ENCODE results near the gene C6.
"Not testable (repeated sequence)": the region's sequence is repeated elsewhere in the genome, so short reads cannot be mapped to it uniquely, and the experiment has no call there.

C6 gene

DNA sequence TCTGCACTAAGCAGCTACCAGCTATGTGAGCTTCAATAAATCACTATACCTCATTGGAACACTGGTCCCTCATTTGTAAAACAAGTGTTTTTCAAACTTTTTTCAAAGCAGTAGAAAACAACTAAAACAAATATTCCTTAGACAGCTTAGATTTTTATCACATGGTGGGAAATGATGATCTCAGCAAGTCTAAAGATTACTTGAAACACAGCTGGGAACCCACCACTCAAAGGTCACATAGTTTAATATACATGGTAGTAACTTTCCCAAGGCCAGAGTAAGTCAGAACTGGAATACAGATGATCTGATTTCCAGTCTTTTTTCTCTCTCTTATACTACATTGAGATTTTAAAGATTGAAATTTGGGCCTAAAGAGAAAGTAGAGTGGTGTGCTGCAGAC, 850 bp upstream of the C6 start:
- H2AFZ ChIP-seq (ENCODE audit: low read depth, low read length): no peak overlapping the region
- H2BK15ac ChIP-seq (ENCODE audit: low read depth, poor library complexity, severe bottlenecking): no peak overlapping the region
- H3K18ac ChIP-seq (ENCODE audit: low read depth in 1 of 2, low read length in 2 of 2): no peak overlapping the region
- no peak overlapping the region for H3K4me3 ChIP-seq (ENCODE audit: insufficient read depth in 1 of 2, low read depth in 1 of 2, low read length in 2 of 2)
- no peak overlapping the region for H2BK5ac ChIP-seq (ENCODE audit: low read depth, low read length, poor library complexity, severe bottlenecking)
- H2BK120ac ChIP-seq (ENCODE audit: low read depth, low read length): no peak overlapping the region
- no peak overlapping the region for H3K4ac ChIP-seq (ENCODE audit: low read depth in 1 of 2, low read length in 2 of 2)
- no peak overlapping the region for H3K4me2 ChIP-seq (ENCODE audit: low read length, poor library complexity, severe bottlenecking)
- H2AK5ac ChIP-seq (ENCODE audit: low read length, severe bottlenecking): no peak overlapping the region
- no peak overlapping the region for H3K9ac ChIP-seq (ENCODE audit: low read length)
- H2BK12ac ChIP-seq (ENCODE audit: low read length in 2 of 2): no peak overlapping the region
- no peaks in the 10 kb centered on the region for H3K27me3 ChIP-seq (ENCODE audit: control insufficient read depth in 1 of 2, insufficient read depth in 1 of 2, low read length in 2 of 2)
- H3K4me1 ChIP-seq (ENCODE audit: control insufficient read depth, insufficient read depth, low read depth, low read length): no peaks in the 10 kb centered on the region
- H3K79me1 ChIP-seq (replicated peaks; ENCODE audit: low read length, poor library complexity, severe bottlenecking): no peaks in the 10 kb centered on the region
- no peaks in the 10 kb centered on the region for H3K36me3 ChIP-seq (ENCODE audit: control insufficient read depth in 1 of 2, insufficient read depth in 2 of 2, low read depth in 1 of 2, low read length in 2 of 2)
- DNase-seq: no peak
- H4K91ac ChIP-seq (ENCODE audit: low read length): no peak overlapping the region
- H4K8ac ChIP-seq (ENCODE audit: low read length): no peak overlapping the region
- no peaks in the 10 kb centered on the region for H3K9me3 ChIP-seq (ENCODE audit: control insufficient read depth, low read length)
- no peak overlapping the region for H3K14ac ChIP-seq (ENCODE audit: low read length in 2 of 2)
- no peak overlapping the region for H3K23ac ChIP-seq (ENCODE audit: low read length in 2 of 2)
- no peak overlapping the region for H3K27ac ChIP-seq (ENCODE audit: low read length, poor library complexity, severe bottlenecking)

DNA sequence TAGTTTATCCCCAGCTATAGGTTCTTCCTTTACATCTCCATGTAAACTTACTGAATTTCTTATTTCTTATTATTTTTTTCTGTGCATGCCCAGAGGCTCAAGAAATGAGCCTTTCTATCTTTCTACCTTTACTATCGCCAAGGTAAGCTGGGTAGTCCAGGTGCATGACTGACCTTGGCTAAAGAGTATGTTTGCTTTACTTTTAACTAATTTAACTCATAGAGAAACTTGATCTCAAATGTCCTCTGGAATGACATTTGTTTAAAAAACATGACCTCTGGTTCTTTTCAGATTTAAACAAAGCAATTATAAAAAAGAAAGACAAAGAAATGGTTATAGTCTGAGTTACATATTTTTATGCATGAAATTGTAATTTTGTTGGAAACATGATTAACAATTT, 397 bp downstream of the C6 start:
- no peaks in the 10 kb centered on the region for H3K79me1 ChIP-seq (replicated peaks; ENCODE audit: low read length, poor library complexity, severe bottlenecking)
- no peak overlapping the region for H3K23ac ChIP-seq (ENCODE audit: low read length in 2 of 2)
- WGBS: no CpG with 5 or more reads among the region's 1 CpG
- H2BK120ac ChIP-seq (ENCODE audit: low read depth, low read length): no peak overlapping the region
- H2BK12ac ChIP-seq (ENCODE audit: low read length in 2 of 2): no peak overlapping the region
- no peak overlapping the region for H3K14ac ChIP-seq (ENCODE audit: low read length in 2 of 2)
- no peak overlapping the region for H4K8ac ChIP-seq (ENCODE audit: low read length)
- H3K9ac ChIP-seq (ENCODE audit: low read length): no peak overlapping the region
- H3K4ac ChIP-seq (ENCODE audit: low read depth in 1 of 2, low read length in 2 of 2): no peak overlapping the region
- no peak overlapping the region for H3K4me3 ChIP-seq (ENCODE audit: insufficient read depth in 1 of 2, low read depth in 1 of 2, low read length in 2 of 2)
- H2AK5ac ChIP-seq (ENCODE audit: low read length, severe bottlenecking): no peak overlapping the region
- H2BK15ac ChIP-seq (ENCODE audit: low read depth, poor library complexity, severe bottlenecking): no peak overlapping the region
- no peak overlapping the region for H3K27ac ChIP-seq (ENCODE audit: low read length, poor library complexity, severe bottlenecking)
- H2AFZ ChIP-seq (ENCODE audit: low read depth, low read length): no peak overlapping the region
- H3K27me3 ChIP-seq (ENCODE audit: control insufficient read depth in 1 of 2, insufficient read depth in 1 of 2, low read length in 2 of 2): no peaks in the 10 kb centered on the region
- no peak overlapping the region for H2BK5ac ChIP-seq (ENCODE audit: low read depth, low read length, poor library complexity, severe bottlenecking)
- H3K18ac ChIP-seq (ENCODE audit: low read depth in 1 of 2, low read length in 2 of 2): no peak overlapping the region
- no peak overlapping the region for H4K91ac ChIP-seq (ENCODE audit: low read length)
- no peak for DNase-seq
- no peaks in the 10 kb centered on the region for H3K4me1 ChIP-seq (ENCODE audit: control insufficient read depth, insufficient read depth, low read depth, low read length)
- H3K9me3 ChIP-seq (ENCODE audit: control insufficient read depth, low read length): no peaks in the 10 kb centered on the region
- H3K4me2 ChIP-seq (ENCODE audit: low read length, poor library complexity, severe bottlenecking): no peak overlapping the region
- H3K36me3 ChIP-seq (ENCODE audit: control insufficient read depth in 1 of 2, insufficient read depth in 2 of 2, low read depth in 1 of 2, low read length in 2 of 2): no peaks in the 10 kb centered on the region

GRCh38 chr5:41211417-41211816, 1.9 kb downstream of the C6 start:
- Histone ChIP-seq H4K8ac (ENCODE audit: low read length) (no peak overlapping the region), H4K91ac (ENCODE audit: low read length) (no peak overlapping the region), H3K4me1 (ENCODE audit: control insufficient read depth, insufficient read depth, low read depth, low read length) (no peaks in the 10 kb centered on the region), H3K4ac (ENCODE audit: low read depth in 1 of 2, low read length in 2 of 2) (no peak overlapping the region), H3K18ac (ENCODE audit: low read depth in 1 of 2, low read length in 2 of 2) (no peak overlapping the region), H3K4me2 (ENCODE audit: low read length, poor library complexity, severe bottlenecking) (no peak overlapping the region), H3K27me3 (ENCODE audit: control insufficient read depth in 1 of 2, insufficient read depth in 1 of 2, low read length in 2 of 2) (no peaks in the 10 kb centered on the region), H2BK15ac (ENCODE audit: low read depth, poor library complexity, severe bottlenecking) (no peak overlapping the region), H3K14ac (ENCODE audit: low read length in 2 of 2) (no peak overlapping the region), H2BK120ac (ENCODE audit: low read depth, low read length) (no peak overlapping the region), H3K4me3 (ENCODE audit: insufficient read depth in 1 of 2, low read depth in 1 of 2, low read length in 2 of 2) (no peak overlapping the region), H3K23ac (ENCODE audit: low read length in 2 of 2) (no peak overlapping the region), H3K79me1 (replicated peaks; ENCODE audit: low read length, poor library complexity, severe bottlenecking) (no peaks in the 10 kb centered on the region), H2AFZ (ENCODE audit: low read depth, low read length) (no peak overlapping the region), H3K27ac (ENCODE audit: low read length, poor library complexity, severe bottlenecking) (no peak overlapping the region), H3K9ac (ENCODE audit: low read length) (no peak overlapping the region), H3K9me3 (ENCODE audit: control insufficient read depth, low read length) (no peaks in the 10 kb centered on the region), H2BK5ac (ENCODE audit: low read depth, low read length, poor library complexity, severe bottlenecking) (no peak overlapping the region), H2AK5ac (ENCODE audit: low read length, severe bottlenecking) (no peak overlapping the region), H2BK12ac (ENCODE audit: low read length in 2 of 2) (no peak overlapping the region), H3K36me3 (ENCODE audit: control insufficient read depth in 1 of 2, insufficient read depth in 2 of 2, low read depth in 1 of 2, low read length in 2 of 2) (no peaks in the 10 kb centered on the region)
- DNase-seq: no peak
- WGBS: 87% methylated on average over 3 of the region's 4 CpGs

- not testable (repeated sequence) for H3K4me2 ChIP-seq (ENCODE audit: low read length, poor library complexity, severe bottlenecking); H2BK15ac ChIP-seq (ENCODE audit: low read depth, poor library complexity, severe bottlenecking); H3K9ac ChIP-seq (ENCODE audit: low read length); H4K91ac ChIP-seq (ENCODE audit: low read length); H3K18ac ChIP-seq (ENCODE audit: low read depth in 1 of 2, low read length in 2 of 2); H3K27me3 ChIP-seq (ENCODE audit: control insufficient read depth in 1 of 2, insufficient read depth in 1 of 2, low read length in 2 of 2); DNase-seq; H4K8ac ChIP-seq (ENCODE audit: low read length); H3K27ac ChIP-seq (ENCODE audit: low read length, poor library complexity, severe bottlenecking); H2BK5ac ChIP-seq (ENCODE audit: low read depth, low read length, poor library complexity, severe bottlenecking); H3K23ac ChIP-seq (ENCODE audit: low read length in 2 of 2); H3K14ac ChIP-seq (ENCODE audit: low read length in 2 of 2); H3K4ac ChIP-seq (ENCODE audit: low read depth in 1 of 2, low read length in 2 of 2); H3K9me3 ChIP-seq (ENCODE audit: control insufficient read depth, low read length); H3K79me1 ChIP-seq (replicated peaks; ENCODE audit: low read length, poor library complexity, severe bottlenecking); H2AFZ ChIP-seq (ENCODE audit: low read depth, low read length); H2BK12ac ChIP-seq (ENCODE audit: low read length in 2 of 2); H3K36me3 ChIP-seq (ENCODE audit: control insufficient read depth in 1 of 2, insufficient read depth in 2 of 2, low read depth in 1 of 2, low read length in 2 of 2); H3K4me3 ChIP-seq (ENCODE audit: insufficient read depth in 1 of 2, low read depth in 1 of 2, low read length in 2 of 2); H2BK120ac ChIP-seq (ENCODE audit: low read depth, low read length); H2AK5ac ChIP-seq (ENCODE audit: low read length, severe bottlenecking); H3K4me1 ChIP-seq (ENCODE audit: control insufficient read depth, insufficient read depth, low read depth, low read length)
- WGBS: 82% methylated on average over 8 of the region's 8 CpGs
Observed at GRCh38 chr5:41205475-41205874, 7.9 kb downstream of the C6 start.
